ENCODE measurements around the gene TRIM61. TPM values are rescaled to one million over a fixed set of nuclear protein-coding genes. Genes with fewer than 3 reads are reported as not detected.

Gene TRIM61
- total RNA-seq, 1 donor from 2014 or later, result not detected

- Histone ChIP-seq H3K4me1 (peaks cover 10% of the 10 kb centered on the region), H3K4me2 (no peak overlapping the region), H3F3A (ENCODE audit: low read depth) (no peaks in the 10 kb centered on the region), H2AFZ (replicated peaks) (peak overlapping the region; percentile 76), H3K4me3 (no peak overlapping the region), H3K79me2 (ENCODE audit: low read depth) (no peaks in the 10 kb centered on the region), H4K20me1 (ENCODE audit: low read depth) (no peaks in the 10 kb centered on the region), H3K36me3 (no peaks in the 10 kb centered on the region), H3K27ac (no peak overlapping the region), H3K9me3 (ENCODE audit: low read depth) (no peaks in the 10 kb centered on the region), H3K9ac (no peak overlapping the region), H3K27me3 (no peaks in the 10 kb centered on the region)
- no peak for TF ChIP-seq EZH2 (IDR thresholded peaks at IDR 0.05)
- TF ChIP-seq CTCF (IDR thresholded peaks at IDR 0.05), result peak; percentile 46
- Mint-ChIP-seq H3K27ac (no peak overlapping the region), H3K9me3 (no peaks in the 10 kb centered on the region), H3K27me3 (ENCODE audit: insufficient read depth, low read depth) (peaks cover 7% of the 10 kb centered on the region), H3K36me3 (no peaks in the 10 kb centered on the region), H3K4me1 (no peaks in the 10 kb centered on the region), H3K4me3 (no peak overlapping the region)
- peak; percentile 44 for DNase-seq (ENCODE audit: low spot score)
Observed at GRCh38 chr4:164935363-164935762, 42.1 kb downstream of the TRIM61 start.

GRCh38 chr4:164933244-164933643 is 44.2 kb downstream of the TRIM61 start:
- Histone ChIP-seq H3K27me3 (no peaks in the 10 kb centered on the region), H3K9ac (no peak overlapping the region), H3K4me2 (no peak overlapping the region), H3K9me3 (ENCODE audit: low read depth) (no peaks in the 10 kb centered on the region), H3K4me1 (peaks cover 10% of the 10 kb centered on the region), H3K36me3 (no peaks in the 10 kb centered on the region), H3F3A (ENCODE audit: low read depth) (no peaks in the 10 kb centered on the region), H3K4me3 (no peak overlapping the region), H3K27ac (no peak overlapping the region), H4K20me1 (ENCODE audit: low read depth) (no peaks in the 10 kb centered on the region), H2AFZ (replicated peaks) (peak overlapping the region; percentile 26), H3K79me2 (ENCODE audit: low read depth) (no peaks in the 10 kb centered on the region)
- Mint-ChIP-seq H3K27ac (no peak overlapping the region), H3K4me3 (no peak overlapping the region), H3K9me3 (no peaks in the 10 kb centered on the region), H3K36me3 (no peaks in the 10 kb centered on the region), H3K4me1 (no peaks in the 10 kb centered on the region), H3K27me3 (ENCODE audit: insufficient read depth, low read depth) (peaks cover 5% of the 10 kb centered on the region)
- TF ChIP-seq EZH2phosphoT487 (IDR thresholded peaks at IDR 0.05), result no peak
- TF ChIP-seq CTCF (IDR thresholded peaks at IDR 0.05), result no peak
- no peak for TF ChIP-seq EZH2 (IDR thresholded peaks at IDR 0.05)
- DNase-seq (ENCODE audit: low spot score), result no peak

GRCh38 chr4:164931551-164932324 is 45.7 kb downstream of the TRIM61 start:
- Mint-ChIP-seq H3K36me3 (no peaks in the 10 kb centered on the region), H3K4me1 (no peaks in the 10 kb centered on the region), H3K4me3 (no peak overlapping the region), H3K9me3 (no peaks in the 10 kb centered on the region), H3K27me3 (ENCODE audit: insufficient read depth, low read depth) (peaks cover 5% of the 10 kb centered on the region), H3K27ac (no peak overlapping the region)
- no peaks in the 10 kb centered on the region for H3K9me3 ChIP-seq (ENCODE audit: low read depth)
- H3K79me2 ChIP-seq (ENCODE audit: low read depth), result no peaks in the 10 kb centered on the region
- H3K27me3 ChIP-seq, result no peaks in the 10 kb centered on the region
- no peak overlapping the region for H3K27ac ChIP-seq
- no peak overlapping the region for H3K9ac ChIP-seq
- DNase-seq (ENCODE audit: low spot score), result no peak
- H3K4me2 ChIP-seq, result no peak overlapping the region
- H3F3A ChIP-seq (ENCODE audit: low read depth), result no peaks in the 10 kb centered on the region
- peak overlapping the region; percentile 17 for H2AFZ ChIP-seq (replicated peaks)
- TF ChIP-seq EZH2 (IDR thresholded peaks at IDR 0.05), result no peak
- TF ChIP-seq EZH2phosphoT487 (IDR thresholded peaks at IDR 0.05), result no peak
- TF ChIP-seq CTCF (IDR thresholded peaks at IDR 0.05), result no peak
- no peaks in the 10 kb centered on the region for H3K4me1 ChIP-seq
- no peak overlapping the region for H3K4me3 ChIP-seq
- H4K20me1 ChIP-seq (ENCODE audit: low read depth), result no peaks in the 10 kb centered on the region
- H3K36me3 ChIP-seq, result no peaks in the 10 kb centered on the region
